ENCODE results near the gene C5.
"Not testable (repeated sequence)": the region's sequence is repeated elsewhere in the genome, so short reads cannot be mapped to it uniquely, and the experiment has no call there.

C5 gene
- total RNA-seq = 3.1 to 7.6 reads per million in 2 donors

GRCh38 chr9:121050128-121050988, at the start of gene C5:
C5 (minus strand) TSS chr9:121050275; CDS start chr9:121050246, 29 bp downstream.
- no peak for DNase-seq

GRCh38 chr9:121098567-121099198, 48.6 kb upstream of the C5 start:
- DNase-seq = no peak

GRCh38 chr9:121095057-121095456, 45.0 kb upstream of the C5 start:
- DNase-seq = no peak

GRCh38 chr9:121090743-121091142, 40.7 kb upstream of the C5 start:
- not testable (repeated sequence) for DNase-seq

GRCh38 chr9:121088576-121088975, 38.5 kb upstream of the C5 start:
- DNase-seq = no peak

- DNase-seq = no peak
Measured at GRCh38 chr9:121085661-121086060, 35.6 kb upstream of the C5 start.

DNA sequence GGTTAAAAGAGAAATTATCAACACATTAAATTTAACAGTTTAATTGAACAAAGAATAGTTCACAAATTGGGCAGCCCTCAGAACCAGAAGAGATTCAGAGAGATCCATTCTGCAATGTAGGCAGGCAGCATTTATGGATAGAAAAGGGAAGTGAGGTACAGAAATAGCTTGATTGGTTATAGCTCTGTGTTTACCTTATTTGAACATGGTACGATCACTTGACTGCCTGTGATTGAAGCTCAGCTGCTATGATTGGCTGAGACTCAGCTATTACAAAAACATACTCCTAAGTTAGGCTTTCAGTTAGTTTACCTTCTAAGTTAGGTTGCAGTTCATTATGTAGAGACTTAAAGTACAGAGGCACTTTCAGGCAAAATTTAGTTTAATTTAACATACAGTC, 32.0 kb upstream of the C5 start:
- DNase-seq = no peak

- peak in 2 of 5 experiments; percentile 30 to 51 for DNase-seq
Measured at GRCh38 chr9:121075251-121076036, 25.4 kb upstream of the C5 start.

DNA sequence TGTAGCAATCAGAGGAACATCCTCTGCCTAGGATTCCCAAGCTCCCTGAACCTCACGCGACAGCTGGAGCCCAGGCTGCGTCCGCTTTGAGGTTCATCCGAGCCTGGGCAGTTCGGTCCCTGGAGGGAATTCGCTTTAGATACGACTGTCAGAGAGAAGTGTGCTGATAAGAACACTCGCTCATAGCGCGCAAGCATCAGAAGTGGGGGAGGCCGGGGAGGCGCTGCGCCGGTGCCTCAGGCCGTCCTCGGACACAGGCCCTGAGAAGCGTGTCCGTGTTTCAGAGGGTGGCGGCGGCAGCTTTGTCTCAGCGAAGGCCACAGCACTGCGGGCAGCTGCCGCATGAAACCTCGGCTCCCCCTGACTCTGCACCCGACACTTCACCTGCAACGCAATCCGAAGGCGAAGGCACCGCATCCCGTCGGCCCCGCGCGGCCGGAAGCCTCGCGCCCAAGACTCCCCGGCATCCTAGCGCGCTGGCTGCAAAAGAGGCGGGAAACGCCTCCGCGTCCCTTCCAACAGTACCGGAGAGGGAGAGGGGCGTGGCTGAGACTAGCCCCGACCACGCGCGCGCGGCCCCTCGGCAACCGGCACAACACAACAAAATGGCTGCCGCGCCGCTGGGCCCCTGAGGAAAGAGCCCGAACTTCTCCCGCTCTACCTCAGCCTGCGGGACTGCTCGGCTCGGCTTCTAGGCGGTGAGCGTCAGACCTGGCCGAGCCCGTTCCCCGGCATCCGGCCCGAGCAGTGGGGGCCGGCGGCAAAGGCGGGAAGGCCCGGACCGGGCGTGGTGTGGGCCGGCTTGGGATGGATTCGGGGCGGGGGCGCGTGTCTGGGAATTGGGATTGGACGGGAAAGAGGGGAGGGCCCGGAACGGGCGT, 24.5 kb upstream of the C5 start, which contains the start of gene CNTRL:
Gene CNTRL (plus strand): TSS at position 586 of the 881 bp plus-strand sequence. CDS start 13,372 bp downstream, outside the sequence.
- DNase-seq = peak; percentile 76 to 94 (median 84)

GRCh38 chr9:121073038-121073437, 23.0 kb upstream of the C5 start:
- DNase-seq = no peak

DNA sequence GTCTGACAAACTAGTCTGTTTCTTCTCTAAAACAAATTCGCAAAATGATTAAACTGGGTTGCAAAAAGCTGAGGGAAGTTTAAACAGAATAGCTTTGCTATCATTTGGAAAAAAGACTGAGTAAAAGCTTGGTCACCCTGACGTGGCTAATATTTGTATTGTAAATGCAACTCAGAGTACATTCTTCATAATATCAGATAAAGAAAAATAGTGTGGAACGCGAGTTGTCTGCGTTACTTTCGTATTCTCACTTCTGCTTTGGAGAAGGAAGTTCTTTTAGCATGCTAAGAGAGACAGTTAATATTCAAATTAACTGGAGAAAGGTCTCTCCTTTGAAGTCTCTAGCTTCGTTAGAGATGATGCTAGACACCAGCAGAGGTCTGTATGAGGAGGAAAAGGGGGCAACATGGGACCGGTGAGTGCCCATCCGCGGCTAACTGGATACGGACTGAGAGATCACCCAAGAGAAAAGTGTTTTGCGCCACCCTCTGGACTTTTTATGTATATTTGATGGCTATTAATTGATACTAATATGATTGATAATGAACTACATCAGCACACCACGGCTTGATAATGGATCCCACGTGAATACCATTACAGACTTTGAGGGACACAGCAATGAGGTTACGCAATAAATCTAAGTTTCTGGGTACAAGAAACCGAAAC, 21.8 kb upstream of the C5 start:
- DNase-seq = peak in 3 of 5 experiments; percentile 7 to 62 (median 14)

- peak in 1 of 5 experiments; percentile 57 for DNase-seq
Measured at GRCh38 chr9:121071370-121071755, 21.3 kb upstream of the C5 start.

DNA sequence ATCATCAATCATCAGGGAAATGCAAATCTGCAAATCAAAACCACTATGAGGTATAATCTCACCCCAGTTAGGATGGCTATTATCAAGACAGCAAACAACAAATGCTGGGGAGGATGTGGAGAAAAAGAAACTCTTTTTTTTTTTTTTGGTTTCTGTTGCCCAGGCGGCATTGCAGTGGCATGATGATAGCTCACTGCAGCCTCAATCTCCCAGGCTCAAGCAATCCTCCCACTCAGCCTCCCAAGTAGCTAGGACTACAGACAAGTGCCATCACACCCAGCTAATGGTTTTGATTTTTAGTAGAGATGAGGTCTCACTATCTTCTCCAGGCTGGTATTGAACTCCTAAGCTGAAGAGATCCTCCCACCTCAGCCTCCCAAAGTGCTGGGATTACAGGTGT, 19.3 kb upstream of the C5 start:
- DNase-seq = peak in 1 of 5 experiments; percentile 51

DNA sequence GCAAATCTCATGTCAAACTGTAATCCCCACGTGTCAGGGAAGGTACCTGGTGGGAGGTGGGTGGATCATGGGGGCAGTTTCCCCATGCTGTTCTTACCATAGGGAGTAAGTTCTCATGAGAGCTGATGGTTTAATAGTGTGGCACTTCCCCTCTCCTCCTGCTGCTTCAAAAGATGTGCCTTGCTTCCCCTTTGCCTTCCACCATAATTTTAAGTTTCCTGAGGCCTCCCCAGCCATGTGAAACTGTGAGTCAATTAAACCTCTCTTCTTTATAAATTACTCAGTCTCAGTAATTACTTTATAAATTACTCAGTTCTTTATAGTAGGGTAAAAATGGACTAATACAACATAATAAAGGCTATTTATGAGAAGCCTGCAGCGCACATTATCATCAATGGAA, 17.6 kb upstream of the C5 start:
- DNase-seq = no peak

DNA sequence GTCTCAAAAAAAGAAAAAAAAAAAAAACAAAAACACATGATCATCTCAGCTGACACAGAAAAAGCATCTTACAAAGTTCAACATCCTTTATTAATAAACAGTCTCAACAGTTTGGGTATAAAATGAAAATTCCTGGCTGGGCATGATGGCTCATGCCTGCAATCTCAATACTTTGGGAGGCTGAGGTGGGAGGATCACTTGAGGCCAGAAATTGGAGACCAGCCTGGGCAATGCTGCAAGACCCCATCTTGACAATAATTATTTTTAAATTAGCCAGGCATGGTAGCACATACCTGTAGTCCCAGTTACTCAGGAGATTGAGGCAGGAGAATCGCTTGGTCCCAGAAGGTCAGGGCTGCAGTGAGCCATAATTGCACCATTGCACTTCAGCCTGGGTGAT, 16.8 kb upstream of the C5 start:
- no peak for DNase-seq

- DNase-seq = peak in 2 of 5 experiments; percentile 38 to 62
Measured at GRCh38 chr9:121059998-121060636, 10.0 kb upstream of the C5 start.

DNA sequence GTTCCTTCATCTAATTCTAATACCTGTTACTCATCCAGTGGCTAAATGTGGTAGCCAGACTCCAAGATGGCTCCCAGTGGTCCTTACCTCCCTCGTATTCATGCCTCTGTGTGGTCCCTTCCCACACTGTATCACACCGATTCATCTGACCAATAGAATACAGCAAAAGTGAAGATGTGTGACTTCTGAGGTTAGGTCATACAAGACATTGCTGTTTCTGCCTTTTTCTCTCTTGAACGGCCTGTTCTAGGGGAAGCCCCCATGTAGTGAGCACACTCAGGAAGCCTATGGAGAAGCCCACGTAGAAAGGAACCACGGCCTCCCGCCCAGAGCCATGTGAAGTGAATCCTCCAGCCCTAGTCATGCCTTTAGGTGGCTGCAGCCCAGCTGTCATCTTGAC, 9.4 kb upstream of the C5 start:
- DNase-seq = no peak

DNA sequence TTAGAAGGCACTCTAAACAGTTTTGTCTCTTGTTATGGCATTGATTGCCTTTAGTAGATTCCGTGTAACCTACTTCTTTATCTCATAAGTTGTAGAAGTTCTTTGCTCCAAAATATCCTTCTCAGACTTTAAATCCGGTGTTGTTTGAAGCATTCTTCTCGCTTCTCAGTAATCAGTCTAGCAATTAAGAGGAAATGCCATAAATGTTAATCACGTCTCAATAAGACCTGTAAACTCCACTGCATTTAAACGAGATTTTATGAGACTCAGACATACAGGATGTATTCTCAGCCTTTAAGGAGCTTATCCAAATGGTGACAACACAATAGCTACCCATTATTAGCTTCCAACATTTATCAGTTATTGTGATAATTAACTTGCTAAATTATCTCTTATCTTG, 7.7 kb upstream of the C5 start:
- DNase-seq = no peak

GRCh38 chr9:121055642-121056143, 5.6 kb upstream of the C5 start:
- no peak for DNase-seq

GRCh38 chr9:121053544-121053943, 3.5 kb upstream of the C5 start:
- no peak for DNase-seq

DNA sequence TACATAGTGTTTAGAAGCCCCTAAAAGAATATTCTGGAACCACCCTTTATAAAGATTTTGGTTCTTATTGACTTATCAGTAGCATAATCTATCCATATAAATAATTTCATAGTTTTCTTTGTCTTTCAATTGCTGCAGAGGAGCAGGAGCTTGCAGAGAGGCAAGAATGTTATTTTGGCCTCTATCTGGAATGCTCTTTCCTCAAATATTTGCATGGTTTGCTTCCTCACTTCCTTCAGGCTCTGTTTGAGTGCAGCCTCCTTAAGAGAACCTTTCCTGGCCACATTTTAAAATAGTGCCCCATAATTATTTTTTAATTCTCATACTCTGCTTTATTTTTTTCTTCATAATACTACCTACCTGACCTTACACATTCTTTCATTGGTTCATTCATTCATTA, 1.5 kb downstream of the C5 start:
- no peak for DNase-seq
